ENCODE results near the gene RABAC1. TPM values are rescaled to one million over a fixed set of nuclear protein-coding genes. Genes with fewer than 3 reads are reported as not detected.
"Not testable (repeated sequence)": the region's sequence is repeated elsewhere in the genome, so short reads cannot be mapped to it uniquely, and the experiment has no call there.

The RABAC1 gene
- total RNA-seq, 2 experiments from 2014 or later = 35.3 to 49.7 TPM

DNA sequence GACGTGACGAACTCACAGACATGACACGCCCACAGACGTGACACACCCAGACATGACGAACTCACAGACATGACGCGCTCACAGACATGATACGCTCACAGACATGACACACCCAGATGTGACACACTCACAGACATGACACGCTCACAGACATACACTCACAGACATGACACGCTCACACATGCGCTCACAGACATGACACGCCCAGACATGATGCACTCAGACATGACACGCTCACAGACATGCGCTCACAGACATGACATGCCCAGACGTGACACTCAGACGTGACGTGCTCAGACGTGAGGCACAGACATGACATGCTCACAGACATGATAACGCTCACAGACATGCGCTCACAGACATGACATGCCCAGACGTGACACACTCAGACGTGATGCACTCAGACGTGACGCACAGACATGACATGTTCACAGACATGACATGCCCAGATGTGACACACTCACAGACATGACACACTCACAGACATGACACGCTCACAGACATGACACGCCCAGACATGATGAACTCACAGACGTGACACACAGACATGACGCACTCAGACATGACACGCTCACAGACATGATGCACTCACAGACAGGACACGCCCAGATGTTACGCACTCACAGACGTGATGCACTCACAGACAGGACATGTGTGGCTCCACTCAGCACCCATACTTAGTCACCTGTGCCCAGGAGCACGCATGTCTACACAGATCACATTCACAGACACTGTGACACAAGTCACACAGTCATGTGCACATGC is 39.0 kb downstream of the RABAC1 start:
- intact Hi-C loops (cut with DNase I, micrococcal nuclease) = no loop called here
- no peak overlapping the region for H3K27ac Mint-ChIP-seq

DNA sequence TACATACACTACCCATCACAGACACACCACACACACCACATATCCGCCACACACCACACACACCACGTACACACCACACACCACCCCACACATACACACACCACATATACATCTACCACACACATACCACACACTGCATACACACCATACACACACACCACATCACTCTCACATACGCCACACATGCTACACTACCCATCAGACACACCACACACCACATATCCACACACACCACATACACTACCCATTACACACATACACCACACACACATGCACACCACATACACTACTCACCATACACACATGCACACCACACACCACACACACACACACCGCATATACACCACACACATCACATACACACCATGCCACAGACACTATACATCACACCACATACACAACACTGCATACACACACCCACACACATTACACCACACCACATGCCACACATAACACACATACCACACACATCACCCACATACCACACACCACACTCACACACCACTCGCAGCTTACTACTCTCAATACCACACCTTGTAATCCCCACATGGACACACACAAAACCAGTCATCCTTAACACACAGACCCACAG is 40.4 kb downstream of the RABAC1 start:
- intact Hi-C loops (cut with DNase I, micrococcal nuclease) = no loop called here
- Mint-ChIP-seq H3K4me3 (no peak overlapping the region), H3K9me3 (ENCODE audit: low read depth) (no peaks in the 10 kb centered on the region), H3K27ac (no peak overlapping the region), H3K27me3 (peaks cover 21% of the 10 kb centered on the region), H3K4me1 (peaks cover 22% of the 10 kb centered on the region), H3K36me3 (ENCODE audit: low read depth) (no peaks in the 10 kb centered on the region)
- CTCF ChIA-PET = interaction anchor here (1.1 kb wide), 1 partner anchor 19 kb away, joined by 5 read pairs; no protein-coding TSS in a partner anchor
- DNase-seq (no peak), ATAC-seq (no peak)
- POLR2A ChIA-PET = no interaction called here

More for the DNA sequence above, 39.0 kb downstream of the RABAC1 start:
- peaks cover 18% of the 10 kb centered on the region for H3K4me1 Mint-ChIP-seq
- ATAC-seq (peak; percentile 21), DNase-seq (no peak)
- H3K4me3 Mint-ChIP-seq = no peak overlapping the region
- H3K36me3 Mint-ChIP-seq (ENCODE audit: low read depth) = no peaks in the 10 kb centered on the region
- ChIA-PET POLR2A (interaction anchor here (0.6 kb wide), 1 partner anchor 307 kb away, joined by 3 read pairs; no protein-coding TSS in a partner anchor), CTCF (interaction anchor here (1.1 kb wide), 1 partner anchor 17 kb away, joined by 5 read pairs; no protein-coding TSS in a partner anchor)
- peaks cover 12% of the 10 kb centered on the region for H3K27me3 Mint-ChIP-seq
- no peaks in the 10 kb centered on the region for H3K9me3 Mint-ChIP-seq (ENCODE audit: low read depth)

DNA sequence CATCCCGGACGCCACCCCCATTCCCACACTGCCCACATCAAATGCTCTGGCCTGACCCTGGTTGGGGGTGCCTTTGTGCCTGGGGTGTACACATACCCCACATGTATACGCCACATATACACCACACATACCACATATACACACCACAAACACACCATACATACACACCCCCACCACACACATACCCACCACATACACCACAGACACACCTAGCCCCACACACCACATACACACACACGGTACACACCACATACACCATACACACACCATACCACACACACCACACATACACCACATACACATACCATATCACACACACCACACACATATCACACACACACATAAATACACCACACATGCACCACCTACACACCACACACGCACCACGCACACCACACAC is 41.0 kb downstream of the RABAC1 start:
- CTCF ChIA-PET = no interaction called here
- peaks cover 22% of the 10 kb centered on the region for H3K4me1 Mint-ChIP-seq
- H3K36me3 Mint-ChIP-seq (ENCODE audit: low read depth) = no peaks in the 10 kb centered on the region
- intact Hi-C loops (cut with DNase I, micrococcal nuclease) = no loop called here
- no peak overlapping the region for H3K27ac Mint-ChIP-seq
- H3K9me3 Mint-ChIP-seq (ENCODE audit: low read depth) = no peaks in the 10 kb centered on the region
- DNase-seq = no peak
- POLR2A ChIA-PET = no interaction called here
- peaks cover 22% of the 10 kb centered on the region for H3K27me3 Mint-ChIP-seq
- no peak for ATAC-seq
- no peak overlapping the region for H3K4me3 Mint-ChIP-seq

DNA sequence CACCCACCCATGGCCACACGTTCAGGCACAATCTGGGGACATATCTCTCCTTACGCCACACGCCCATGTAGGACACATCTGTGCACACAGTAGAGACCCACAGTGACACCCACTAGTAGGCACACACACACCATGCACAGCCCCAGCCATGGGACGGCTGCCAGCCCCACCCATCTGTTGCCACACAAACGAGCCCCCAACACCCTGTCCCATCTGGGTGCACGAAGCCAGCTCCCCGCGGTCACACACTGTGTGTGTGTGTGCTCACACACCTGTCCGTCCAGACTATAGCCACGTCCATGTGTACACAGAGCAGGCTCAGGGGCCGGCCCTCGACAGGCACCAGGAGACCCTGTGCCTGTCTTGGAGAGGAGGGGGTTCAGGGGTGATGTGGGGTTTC is 41.4 kb downstream of the RABAC1 start:
- Mint-ChIP-seq H3K36me3 (ENCODE audit: low read depth) (no peaks in the 10 kb centered on the region), H3K4me1 (peaks cover 20% of the 10 kb centered on the region), H3K27me3 (peaks cover 20% of the 10 kb centered on the region), H3K27ac (no peak overlapping the region), H3K4me3 (no peak overlapping the region), H3K9me3 (ENCODE audit: low read depth) (no peaks in the 10 kb centered on the region)
- DNase-seq = no peak
- intact Hi-C loops (cut with DNase I, micrococcal nuclease) = no loop called here
- CTCF ChIA-PET = no interaction called here
- POLR2A ChIA-PET = interaction anchor here (0.6 kb wide), 1 partner anchor 397 kb away, joined by 3 read pairs; no protein-coding TSS in a partner anchor
- no peak for ATAC-seq

DNA sequence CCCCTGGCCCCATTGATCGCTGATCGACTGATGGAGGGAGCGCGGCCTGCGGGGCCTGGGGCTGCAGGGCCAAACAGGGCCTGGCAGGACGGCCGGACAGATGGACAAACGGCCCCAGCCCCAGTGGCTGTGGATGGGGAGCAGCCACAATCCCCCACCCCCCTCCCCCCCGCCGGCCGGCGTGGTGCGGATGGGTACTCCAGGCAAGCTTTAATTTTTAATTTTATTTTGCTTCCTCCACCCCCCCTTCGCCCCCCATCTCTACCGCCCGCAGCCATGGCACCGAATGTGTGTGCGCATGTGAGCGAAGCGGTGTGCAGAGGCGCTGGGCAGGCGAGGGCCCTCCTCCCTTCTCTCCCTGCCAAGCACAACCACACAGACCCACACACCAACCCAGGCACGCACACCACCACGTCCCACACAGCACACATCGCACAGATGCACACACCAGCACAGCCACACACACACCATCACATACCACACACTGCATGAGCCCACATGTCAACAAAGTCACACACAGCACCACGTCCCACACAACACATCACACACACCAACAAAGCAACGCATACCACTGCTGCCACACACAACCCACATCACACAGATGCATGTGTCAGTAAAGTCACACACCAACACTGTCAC is 43.2 kb downstream of the RABAC1 start:
- ATAC-seq (peak; percentile 20), DNase-seq (no peak)
- Mint-ChIP-seq H3K4me3 (no peak overlapping the region), H3K4me1 (peaks cover 23% of the 10 kb centered on the region), H3K27me3 (peaks cover 23% of the 10 kb centered on the region), H3K27ac (no peak overlapping the region), H3K36me3 (ENCODE audit: low read depth) (no peaks in the 10 kb centered on the region), H3K9me3 (ENCODE audit: low read depth) (no peaks in the 10 kb centered on the region)
- ChIA-PET POLR2A (no interaction called here), CTCF (no interaction called here)
- intact Hi-C loops (cut with DNase I, micrococcal nuclease) = loop anchor here in 1 of 2 experiments (2.0 kb wide), 1 partner anchor 13 kb away; the partner anchor contains the start of gene ERFL

DNA sequence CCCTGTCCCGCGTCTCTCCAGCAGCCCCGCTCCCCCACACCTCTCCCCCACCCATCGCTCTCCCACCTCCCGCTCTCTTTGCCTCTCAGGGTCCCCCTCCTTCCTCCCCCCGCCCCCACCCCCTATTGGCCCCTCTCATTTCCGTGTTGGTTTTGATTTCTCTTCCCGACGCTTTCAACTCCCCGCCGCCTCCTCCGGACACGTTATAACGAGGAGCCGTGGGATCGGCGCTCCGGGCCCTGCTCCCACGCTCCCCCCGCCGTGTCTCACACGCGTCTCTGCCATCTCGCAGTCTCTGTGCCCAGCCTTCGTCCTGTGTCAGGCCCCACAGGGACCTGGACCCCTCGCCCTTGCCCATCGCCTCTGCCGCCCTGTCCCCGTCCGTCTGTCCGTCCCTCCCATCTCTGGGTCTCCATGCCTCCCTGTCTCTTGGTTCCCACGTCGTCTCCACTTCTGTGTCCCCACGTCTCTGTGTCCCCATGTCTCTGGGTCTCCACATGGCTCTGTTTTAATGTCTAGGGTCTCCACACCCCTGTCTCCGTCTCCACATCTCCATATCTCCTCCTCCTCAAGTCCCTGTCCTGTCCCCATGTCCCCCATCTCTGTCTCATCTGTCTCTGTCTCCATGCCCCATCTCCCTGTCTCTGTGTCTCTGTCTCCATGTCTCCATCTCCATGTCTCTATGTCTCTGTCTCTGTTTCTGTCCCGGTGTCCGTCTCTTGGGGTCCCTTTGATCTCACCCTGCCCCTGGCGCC is 43.9 kb downstream of the RABAC1 start:
- ATAC-seq (no peak), DNase-seq (no peak)
- peaks cover 23% of the 10 kb centered on the region for H3K27me3 Mint-ChIP-seq
- H3K4me1 Mint-ChIP-seq = peaks cover 28% of the 10 kb centered on the region
- POLR2A ChIA-PET = no interaction called here
- no peak overlapping the region for H3K4me3 Mint-ChIP-seq
- intact Hi-C loops (cut with DNase I, micrococcal nuclease) = loop anchor here in 1 of 2 experiments (2.0 kb wide), 1 partner anchor 14 kb away; the partner anchor contains the start of gene ERFL
- no peak overlapping the region for H3K27ac Mint-ChIP-seq
- H3K36me3 Mint-ChIP-seq (ENCODE audit: low read depth) = peaks cover 5% of the 10 kb centered on the region
- no peaks in the 10 kb centered on the region for H3K9me3 Mint-ChIP-seq (ENCODE audit: low read depth)
- CTCF ChIA-PET = no interaction called here

DNA sequence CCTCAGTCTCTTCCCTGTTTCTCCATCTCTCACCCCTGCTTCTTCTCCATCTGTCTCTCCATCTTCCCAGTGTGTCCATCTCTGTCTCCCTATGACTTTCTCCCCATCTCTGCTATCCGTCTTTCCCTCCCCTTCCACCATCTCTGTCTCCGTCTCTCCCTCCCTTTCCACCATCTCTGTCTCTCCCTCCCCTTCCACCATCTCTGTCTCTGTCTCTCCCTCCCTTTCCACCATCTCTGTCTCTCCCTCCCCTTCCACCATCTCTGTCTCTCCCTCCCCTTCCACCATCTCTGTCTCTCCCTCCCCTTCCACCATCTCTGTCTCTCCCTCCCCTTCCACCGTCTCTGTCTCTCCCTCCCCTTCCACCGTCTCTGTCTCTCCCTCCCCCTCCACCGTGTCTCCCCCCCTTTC is 44.7 kb downstream of the RABAC1 start:
- H3K9me3 Mint-ChIP-seq (ENCODE audit: low read depth); CTCF ChIA-PET; ATAC-seq; POLR2A ChIA-PET; H3K27ac Mint-ChIP-seq; H3K4me3 Mint-ChIP-seq; H3K36me3 Mint-ChIP-seq (ENCODE audit: low read depth); DNase-seq: not testable (repeated sequence)
- H3K27me3 Mint-ChIP-seq = peaks cover 23% of the 10 kb centered on the region
- peaks cover 28% of the 10 kb centered on the region for H3K4me1 Mint-ChIP-seq
- intact Hi-C loops (cut with DNase I, micrococcal nuclease) = loop anchor here in 1 of 2 experiments (2.0 kb wide), 1 partner anchor 14 kb away; the partner anchor contains the start of gene ERFL

DNA sequence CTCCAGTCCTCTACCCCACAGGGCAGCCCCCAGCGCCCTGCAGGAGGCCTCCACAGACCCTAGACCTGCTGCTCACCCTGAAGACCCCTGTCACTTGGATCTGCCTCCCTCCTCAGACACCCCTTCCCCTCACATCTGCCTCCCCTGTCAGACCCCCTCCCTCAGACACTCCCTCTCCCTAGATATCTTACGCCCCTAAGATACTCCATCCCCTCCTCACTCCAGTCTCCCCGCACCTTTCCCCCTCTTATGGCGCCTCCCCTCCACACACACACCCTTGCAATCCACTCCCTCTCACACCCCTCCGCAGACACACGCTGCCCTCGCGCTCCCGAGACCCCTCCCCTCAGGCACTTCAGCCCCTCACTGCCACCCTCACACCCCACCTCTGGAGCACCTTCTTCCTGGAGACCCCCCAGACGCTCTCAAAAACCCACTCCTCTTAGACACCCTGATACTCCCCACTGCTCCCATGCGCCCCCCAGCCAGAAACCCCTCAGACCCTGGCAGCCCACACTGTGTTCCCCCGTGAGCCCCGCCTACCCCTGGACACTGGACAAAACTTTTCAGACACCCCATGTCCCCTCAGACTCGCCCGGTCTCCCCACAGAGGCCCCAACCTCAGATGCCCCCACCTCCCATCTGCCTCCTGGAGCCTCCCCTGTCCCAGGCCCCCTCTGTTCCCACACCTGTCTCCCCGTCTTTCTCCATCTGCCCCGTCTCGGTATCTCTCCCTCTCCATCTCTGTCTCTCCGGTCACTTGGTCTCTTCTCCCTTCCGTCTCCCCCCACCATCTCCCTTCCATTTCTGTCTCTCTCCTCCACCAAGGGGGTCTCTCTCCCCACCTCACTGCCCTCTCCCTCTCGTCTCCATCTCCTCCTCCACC is 45.3 kb downstream of the RABAC1 start:
- intact Hi-C loops (cut with DNase I, micrococcal nuclease) = loop anchor here in 1 of 2 experiments (2.0 kb wide), 1 partner anchor 15 kb away; the partner anchor contains the start of gene ERFL
- DNase-seq = no peak
- peaks cover 28% of the 10 kb centered on the region for H3K4me1 Mint-ChIP-seq
- H3K4me3 Mint-ChIP-seq = no peak overlapping the region
- peaks cover 5% of the 10 kb centered on the region for H3K36me3 Mint-ChIP-seq (ENCODE audit: low read depth)
- ChIA-PET CTCF (no interaction called here), POLR2A (no interaction called here)
- H3K27me3 Mint-ChIP-seq = peaks cover 23% of the 10 kb centered on the region
- no peak for ATAC-seq
- no peaks in the 10 kb centered on the region for H3K9me3 Mint-ChIP-seq (ENCODE audit: low read depth)
- H3K27ac Mint-ChIP-seq = no peak overlapping the region

DNA sequence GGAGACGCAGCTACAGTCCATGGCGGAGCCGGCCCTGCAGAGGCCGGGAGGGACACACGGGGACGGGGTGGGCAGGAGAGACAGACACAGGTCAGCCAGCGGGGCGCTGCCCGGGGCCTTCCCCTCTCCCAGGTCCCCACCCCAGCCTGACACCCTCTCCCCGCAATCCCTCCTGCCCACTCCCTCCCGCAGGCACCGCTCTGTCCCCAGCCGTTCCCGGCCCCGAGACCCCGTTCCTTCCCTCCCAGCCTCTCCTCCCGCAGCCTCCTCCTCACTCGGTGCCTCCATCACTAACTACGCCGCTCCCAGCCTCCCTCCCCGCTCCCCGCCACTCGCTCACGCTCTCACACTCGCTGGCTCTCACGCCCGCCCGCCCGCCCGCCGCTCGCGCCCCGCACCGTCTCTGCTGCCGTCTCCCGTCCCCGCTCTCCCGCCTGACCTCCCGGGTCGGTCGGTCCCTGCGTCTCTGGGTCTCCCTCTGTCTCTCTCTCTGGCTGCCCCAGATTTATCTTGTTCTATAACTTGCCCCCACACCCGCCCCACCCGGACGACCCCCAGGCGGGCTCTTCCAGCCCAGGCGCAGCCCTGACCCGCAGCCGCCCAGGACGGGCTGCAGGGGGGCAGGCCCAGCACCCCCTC is 46.1 kb downstream of the RABAC1 start:
- DNase-seq = peak; percentile 53
- Mint-ChIP-seq H3K4me3 (no peak overlapping the region), H3K27me3 (peaks cover 23% of the 10 kb centered on the region), H3K27ac (no peak overlapping the region), H3K36me3 (ENCODE audit: low read depth) (peaks cover 5% of the 10 kb centered on the region), H3K9me3 (ENCODE audit: low read depth) (no peaks in the 10 kb centered on the region), H3K4me1 (peaks cover 28% of the 10 kb centered on the region)
- intact Hi-C loops (cut with DNase I, micrococcal nuclease) = no loop called here
- ChIA-PET CTCF (no interaction called here), POLR2A (no interaction called here)
- ATAC-seq = peak; percentile 11

Data from activated CD4-positive, alpha-beta T cell treated with anti-CD3 and anti-CD28 coated beads for 36 hours (primary cell).